ENCODE measurements around the gene TMEM244. TPM values are rescaled to one million over a fixed set of nuclear protein-coding genes. Genes with fewer than 3 reads are reported as not detected.

Gene TMEM244, protein sequence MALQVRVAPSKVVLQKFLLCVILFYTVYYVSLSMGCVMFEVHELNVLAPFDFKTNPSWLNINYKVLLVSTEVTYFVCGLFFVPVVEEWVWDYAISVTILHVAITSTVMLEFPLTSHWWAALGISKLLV
- not detected in 2 replicates for total RNA-seq

- TF ChIP-seq, protein P1, sequence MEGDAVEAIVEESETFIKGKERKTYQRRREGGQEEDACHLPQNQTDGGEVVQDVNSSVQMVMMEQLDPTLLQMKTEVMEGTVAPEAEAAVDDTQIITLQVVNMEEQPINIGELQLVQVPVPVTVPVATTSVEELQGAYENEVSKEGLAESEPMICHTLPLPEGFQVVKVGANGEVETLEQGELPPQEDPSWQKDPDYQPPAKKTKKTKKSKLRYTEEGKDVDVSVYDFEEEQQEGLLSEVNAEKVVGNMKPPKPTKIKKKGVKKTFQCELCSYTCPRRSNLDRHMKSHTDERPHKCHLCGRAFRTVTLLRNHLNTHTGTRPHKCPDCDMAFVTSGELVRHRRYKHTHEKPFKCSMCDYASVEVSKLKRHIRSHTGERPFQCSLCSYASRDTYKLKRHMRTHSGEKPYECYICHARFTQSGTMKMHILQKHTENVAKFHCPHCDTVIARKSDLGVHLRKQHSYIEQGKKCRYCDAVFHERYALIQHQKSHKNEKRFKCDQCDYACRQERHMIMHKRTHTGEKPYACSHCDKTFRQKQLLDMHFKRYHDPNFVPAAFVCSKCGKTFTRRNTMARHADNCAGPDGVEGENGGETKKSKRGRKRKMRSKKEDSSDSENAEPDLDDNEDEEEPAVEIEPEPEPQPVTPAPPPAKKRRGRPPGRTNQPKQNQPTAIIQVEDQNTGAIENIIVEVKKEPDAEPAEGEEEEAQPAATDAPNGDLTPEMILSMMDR (IDR thresholded peaks at IDR 0.05; ENCODE audit: insufficient read depth, low read length, severe bottlenecking) = no peak
- FAIRE-seq = no peak
- H3K27me3 ChIP-seq (ENCODE audit: control insufficient read depth, insufficient read depth, low read length) = no peaks in the 10 kb centered on the region
- no peak for DNase-seq (ENCODE audit: low read depth)
- H3K36me3 ChIP-seq (ENCODE audit: control insufficient read depth, insufficient read depth, low read length) = no peaks in the 10 kb centered on the region
- no peak within 1 kb of the TSS for H3K4me3 ChIP-seq (ENCODE audit: low read depth, low read length)
Observed at GRCh38 chr6:129860908-129861665, at the start of gene TMEM244. Gene TMEM244 (minus strand): TSS chr6:129861315. CDS start chr6:129861188, 127 bp downstream.

GRCh38 chr6:129908858-129909257 is 47.7 kb upstream of the TMEM244 start:
- TF ChIP-seq, protein P1 (IDR thresholded peaks at IDR 0.05; ENCODE audit: insufficient read depth, low read length, severe bottlenecking) = no peak

DNA sequence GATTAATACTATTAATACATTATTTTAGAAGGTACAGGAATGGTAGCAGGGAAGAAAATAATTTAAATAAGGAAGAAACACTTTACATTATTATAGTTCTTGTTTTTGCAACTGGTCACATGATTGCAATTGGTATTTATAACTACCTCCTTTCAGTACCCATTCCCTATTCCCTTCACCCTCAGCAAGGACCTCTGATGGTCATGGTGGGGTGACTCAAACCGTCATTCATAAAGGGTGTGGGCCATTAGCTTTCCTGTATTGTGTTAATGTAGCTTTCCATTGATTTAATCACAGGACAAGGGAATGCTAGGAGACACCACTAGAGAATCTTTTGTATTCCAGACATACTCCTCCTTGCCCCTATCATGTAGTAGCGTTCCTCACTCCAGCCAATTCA is 47.2 kb upstream of the TMEM244 start:
- no peaks in the 10 kb centered on the region for H3K27me3 ChIP-seq (ENCODE audit: control insufficient read depth, insufficient read depth, low read length)
- H3K4me3 ChIP-seq (ENCODE audit: low read depth, low read length) = no peak overlapping the region
- FAIRE-seq (no peak), DNase-seq (ENCODE audit: low read depth) (no peak)
- TF ChIP-seq, protein P1 (IDR thresholded peaks at IDR 0.05; ENCODE audit: insufficient read depth, low read length, severe bottlenecking) = no peak
- H3K36me3 ChIP-seq (ENCODE audit: control insufficient read depth, insufficient read depth, low read length) = no peaks in the 10 kb centered on the region

More at GRCh38 chr6:129908858-129909257, 47.7 kb upstream of the TMEM244 start:
- H3K27me3 ChIP-seq (ENCODE audit: control insufficient read depth, insufficient read depth, low read length) = no peaks in the 10 kb centered on the region
- DNase-seq (ENCODE audit: low read depth) (no peak), FAIRE-seq (no peak)
- H3K36me3 ChIP-seq (ENCODE audit: control insufficient read depth, insufficient read depth, low read length) = no peaks in the 10 kb centered on the region
- H3K4me3 ChIP-seq (ENCODE audit: low read depth, low read length) = no peak overlapping the region

GRCh38 chr6:129906515-129907077 is 45.5 kb upstream of the TMEM244 start:
- DNase-seq (ENCODE audit: low read depth) = no peak
- no peaks in the 10 kb centered on the region for H3K27me3 ChIP-seq (ENCODE audit: control insufficient read depth, insufficient read depth, low read length)
- H3K36me3 ChIP-seq (ENCODE audit: control insufficient read depth, insufficient read depth, low read length) = no peaks in the 10 kb centered on the region
- TF ChIP-seq, protein P1 (IDR thresholded peaks at IDR 0.05; ENCODE audit: insufficient read depth, low read length, severe bottlenecking) = no peak
- no peak overlapping the region for H3K4me3 ChIP-seq (ENCODE audit: low read depth, low read length)
- no peak for FAIRE-seq

- TF ChIP-seq, protein P1 (IDR thresholded peaks at IDR 0.05; ENCODE audit: insufficient read depth, low read length, severe bottlenecking) = no peak
- no peak for FAIRE-seq
- no peak for DNase-seq (ENCODE audit: low read depth)
- no peak overlapping the region for H3K4me3 ChIP-seq (ENCODE audit: low read depth, low read length)
- H3K27me3 ChIP-seq (ENCODE audit: control insufficient read depth, insufficient read depth, low read length) = no peaks in the 10 kb centered on the region
- no peaks in the 10 kb centered on the region for H3K36me3 ChIP-seq (ENCODE audit: control insufficient read depth, insufficient read depth, low read length)
Observed at GRCh38 chr6:129903082-129903481, 42.0 kb upstream of the TMEM244 start.
